Measurements from ENCODE around the gene IL13. TPM values are rescaled to one million over a fixed set of nuclear protein-coding genes. Genes with fewer than 3 reads are reported as not detected.

IL13 gene
- total RNA-seq, 1 donor from 2014 or later: not detected

DNA sequence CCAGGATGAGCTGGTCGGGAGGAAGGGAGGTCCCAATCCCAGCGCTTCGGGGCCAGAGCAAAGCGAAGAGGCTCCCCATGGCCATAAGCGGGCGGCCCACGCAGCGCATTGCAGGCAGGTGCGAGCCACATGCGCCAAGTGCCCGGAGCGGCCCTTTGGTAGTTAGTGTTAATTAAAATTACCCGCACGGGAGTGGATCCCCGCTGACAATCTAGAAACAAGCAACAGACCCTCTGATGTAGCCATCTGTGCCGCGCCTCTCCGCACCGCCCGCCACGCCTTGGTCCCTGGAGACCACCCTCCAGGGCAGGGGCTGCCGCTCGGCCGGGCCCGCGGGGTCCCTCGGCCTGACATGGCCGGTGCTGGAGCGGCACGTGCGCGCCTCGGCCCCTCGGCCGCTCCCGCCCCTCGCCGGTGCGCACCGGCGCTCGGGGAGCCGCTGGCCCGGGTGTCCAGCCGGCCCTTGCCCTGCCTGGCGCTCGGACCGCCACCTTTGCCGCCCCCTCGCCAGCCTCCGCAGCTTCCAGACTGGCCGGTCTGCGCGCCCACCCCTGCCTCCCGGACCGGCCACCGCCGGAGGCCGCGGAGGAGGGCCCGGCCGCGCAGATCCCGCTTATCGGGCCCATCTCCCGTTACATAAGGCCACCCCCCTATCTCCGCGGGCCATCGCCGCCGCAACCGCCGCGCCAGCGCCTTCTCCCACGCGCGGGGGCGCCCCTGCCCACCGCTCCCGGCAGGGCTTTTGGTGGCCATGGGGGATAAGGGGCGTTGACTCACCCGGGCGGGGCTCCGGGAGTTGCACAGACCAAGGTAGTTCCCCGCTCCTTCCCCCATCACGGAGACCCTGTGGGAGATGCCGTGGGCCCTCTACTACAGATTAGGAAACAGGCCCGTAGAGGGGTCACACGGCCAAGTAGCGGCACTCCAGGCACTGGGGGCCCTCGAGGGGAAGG is 1.9 kb upstream of the IL13 start:
- intact Hi-C loops (cut with DNase I): no loop called here
- no peaks in the 10 kb centered on the region for H3K9me3 ChIP-seq
- TF ChIP-seq CTCF (IDR thresholded peaks at IDR 0.05): no peak
- peaks cover 36% of the 10 kb centered on the region for H3K27me3 ChIP-seq (ENCODE audit: low read depth)
- H3K4me3 ChIP-seq: peak overlapping the region; percentile 45
- peaks cover 12% of the 10 kb centered on the region for H3K4me1 ChIP-seq
- H3K36me3 ChIP-seq: no peaks in the 10 kb centered on the region
- ATAC-seq (peak; percentile 51 to 70), DNase-seq (no peak)
- H3K27ac ChIP-seq: no peak overlapping the region

DNA sequence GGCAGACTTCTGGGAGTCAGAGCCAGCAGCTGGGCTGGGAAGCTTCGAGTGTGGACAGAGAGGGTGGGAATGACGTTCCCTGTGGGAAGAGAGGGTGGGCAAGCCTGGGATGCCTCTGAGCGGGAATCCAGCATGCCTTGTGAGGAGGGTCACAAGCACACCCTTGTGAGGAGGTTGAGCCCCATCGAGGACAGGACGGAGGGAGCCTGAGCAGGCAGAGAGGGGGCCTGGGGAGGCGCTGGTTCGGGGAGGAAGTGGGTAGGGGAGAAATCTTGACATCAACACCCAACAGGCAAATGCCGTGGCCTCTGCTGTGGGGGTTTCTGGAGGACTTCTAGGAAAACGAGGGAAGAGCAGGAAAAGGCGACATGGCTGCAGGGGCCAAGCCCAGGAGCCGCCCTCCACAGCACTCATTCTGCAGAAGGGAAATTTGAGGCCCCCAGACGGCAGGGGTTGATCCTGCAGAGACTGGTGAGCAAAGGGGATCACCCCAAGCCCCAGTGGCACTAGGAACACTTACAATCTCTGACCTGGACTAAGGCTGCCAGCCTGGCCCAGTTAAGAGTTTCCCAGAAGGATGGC is 1.1 kb upstream of the IL13 start:
- peaks cover 36% of the 10 kb centered on the region for H3K27me3 ChIP-seq (ENCODE audit: low read depth)
- no peak overlapping the region for H3K27ac ChIP-seq
- intact Hi-C loops (cut with DNase I): no loop called here
- H3K9me3 ChIP-seq: no peaks in the 10 kb centered on the region
- peak overlapping the region; percentile 45 for H3K4me3 ChIP-seq
- ATAC-seq: no peak
- no peak for TF ChIP-seq CTCF (IDR thresholded peaks at IDR 0.05)
- DNase-seq: no peak
- peaks cover 12% of the 10 kb centered on the region for H3K4me1 ChIP-seq
- H3K36me3 ChIP-seq: no peaks in the 10 kb centered on the region

- DNase-seq: no peak
- Histone ChIP-seq H3K36me3 (no peaks in the 10 kb centered on the region), H3K27ac (no peak overlapping the region), H3K27me3 (ENCODE audit: low read depth) (peaks cover 36% of the 10 kb centered on the region), H3K4me3 (no peak overlapping the region), H3K9me3 (no peaks in the 10 kb centered on the region), H3K4me1 (peaks cover 12% of the 10 kb centered on the region)
- no peak for TF ChIP-seq CTCF (IDR thresholded peaks at IDR 0.05)
- no peak for ATAC-seq
- intact Hi-C loops (cut with DNase I): no loop called here
Observed at GRCh38 chr5:132658381-132659302, 669 bp downstream of the IL13 start.

- intact Hi-C loops (cut with DNase I): no loop called here
- Histone ChIP-seq H3K4me3 (no peak overlapping the region), H3K4me1 (peaks cover 12% of the 10 kb centered on the region), H3K9me3 (no peaks in the 10 kb centered on the region), H3K27ac (no peak overlapping the region), H3K27me3 (ENCODE audit: low read depth) (peaks cover 25% of the 10 kb centered on the region), H3K36me3 (no peaks in the 10 kb centered on the region)
- ATAC-seq: no peak
- TF ChIP-seq CTCF (IDR thresholded peaks at IDR 0.05): no peak
- DNase-seq: no peak
Observed at GRCh38 chr5:132659598-132660493, 1.9 kb downstream of the IL13 start.
